Right cardiac atrium (tissue), 5 donors: ENCODE measurements around the gene OR1K1. TPM values are rescaled to one million over a fixed set of nuclear protein-coding genes. Genes with fewer than 3 reads are reported as not detected.
"Not testable (repeated sequence)": the region's sequence is repeated elsewhere in the genome, so short reads cannot be mapped to it uniquely, and the experiment has no call there.

Experiments
- ATAC-seq, 2 donors: fragments of 200-7000 bp; cut with Tn5 transposase; one replicate each; pipeline versions ENCODE4 v1.8.0 to v1.9.1; 2020; ENCODE audit warnings: moderate library complexity in 2 of 2, mild to moderate bottlenecking in 1 of 2
- DNase-seq, 3 donors: peaks; one replicate each; pipeline ENCODE4 v3.0.0-alpha.2; 2020
- H3K27ac ChIP-seq: one replicate; pipeline ENCODE4 v1.5.1; 2013; ENCODE audit warnings: mild to moderate bottlenecking, low read length, control low read depth, moderate library complexity
- H3K27me3 ChIP-seq: one replicate; pipeline ENCODE4 v1.6.1; 2013; ENCODE audit not compliant: control insufficient read depth, insufficient read depth
- H3K4me1 ChIP-seq: one replicate; pipeline ENCODE4 v1.6.1; 2013; ENCODE audit warnings: low read length; ENCODE audit not compliant: control insufficient read depth, insufficient read depth
- H3K4me3 ChIP-seq: one replicate; pipeline ENCODE4 v1.5.1; 2013; ENCODE audit warnings: low read length, control low read depth
- H3K9me3 ChIP-seq: one replicate; pipeline ENCODE4 v1.6.1; 2013; ENCODE audit warnings: low read length; ENCODE audit not compliant: control insufficient read depth
- WGBS: extraction: QIAGEN DNeasy Blood & Tissue Kit; methylation state at CpG from one replicate; pipeline ENCODE4 v1.1.7; 2013; 5-methylcytosine and 5-hydroxymethylcytosine counted together
- intact Hi-C, 4 donors: fragments of 100-400 bp; cut with DNase I; formaldehyde crosslinking; loops; one replicate each; pipeline versions ENCODE4 v1.11.0 to v1.14.0; 2022 to 2023
- polyA plus RNA-seq: library from polyadenylated mRNA; stranded (reverse); fragments of 200-250 nt; gene quantifications from one replicate; pipeline ENCODE4 v1.2.3, GENCODE V29; 2013
- total RNA-seq, 4 donors: library from RNA; stranded (reverse); fragmentation: NEBNext Ultra II Directional; extraction: Animal tissue kit (Norgen Biotek cat#: 25700); gene quantifications; one replicate each; pipeline ENCODE4 v1.2.1, GENCODE V29; 2021
- donor health status: healthy with polysubstance abuse.
- donor health status: DM: no; HTN: yes; CAD: no.
- donor health status: DM: no; HTN: no; CAD: no.
- donor health status: DM: no; HTN: yes; CAD: no; lungs with severe emphysema.
- donor health status: DM: yes; HTN: yes; CAD: no.

OR1K1 gene
- total and polyA plus RNA-seq, 5 donors: not detected

- no peak overlapping the region for H3K27ac ChIP-seq
- no peak for DNase-seq
Observed at GRCh38 chr9:122814545-122814944, 14.6 kb downstream of the OR1K1 start.

DNA sequence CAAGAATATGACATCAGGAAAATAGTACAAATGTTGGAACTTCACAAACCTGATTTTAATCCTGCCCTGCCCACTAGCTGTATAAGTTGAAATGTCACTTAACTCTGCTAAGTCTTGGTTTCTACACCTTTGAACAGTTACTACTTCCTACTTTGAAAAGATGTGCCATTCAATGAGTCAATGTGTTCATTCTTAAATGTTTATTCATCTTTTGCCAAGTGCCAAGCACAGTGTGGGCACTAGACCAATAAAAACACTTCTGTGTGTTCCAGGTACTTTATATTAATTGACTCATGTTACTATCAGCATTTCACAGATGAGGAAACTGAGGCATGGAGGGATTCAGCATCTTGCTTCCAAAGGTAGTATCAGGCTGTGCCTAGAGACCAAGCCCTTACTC, 15.6 kb downstream of the OR1K1 start:
- Histone ChIP-seq H3K4me3 (no peak overlapping the region), H3K9me3 (no peaks in the 10 kb centered on the region), H3K4me1 (peaks cover 4% of the 10 kb centered on the region), H3K27ac (no peak overlapping the region), H3K27me3 (no peaks in the 10 kb centered on the region)
- DNase-seq (no peak), ATAC-seq (no peak)
- intact Hi-C loops: no loop called here

More at GRCh38 chr9:122814545-122814944, 14.6 kb downstream of the OR1K1 start:
- no peak overlapping the region for H3K4me3 ChIP-seq
- no peaks in the 10 kb centered on the region for H3K27me3 ChIP-seq
- no peaks in the 10 kb centered on the region for H3K4me1 ChIP-seq
- ATAC-seq: no peak
- no peaks in the 10 kb centered on the region for H3K9me3 ChIP-seq
- 65% methylated on average over 6 of the region's 6 CpGs for WGBS
- intact Hi-C loops: loop anchor here in 1 of 4 donors (5.0 kb wide), 1 partner anchor 347 kb away; no protein-coding TSS in a partner anchor

DNA sequence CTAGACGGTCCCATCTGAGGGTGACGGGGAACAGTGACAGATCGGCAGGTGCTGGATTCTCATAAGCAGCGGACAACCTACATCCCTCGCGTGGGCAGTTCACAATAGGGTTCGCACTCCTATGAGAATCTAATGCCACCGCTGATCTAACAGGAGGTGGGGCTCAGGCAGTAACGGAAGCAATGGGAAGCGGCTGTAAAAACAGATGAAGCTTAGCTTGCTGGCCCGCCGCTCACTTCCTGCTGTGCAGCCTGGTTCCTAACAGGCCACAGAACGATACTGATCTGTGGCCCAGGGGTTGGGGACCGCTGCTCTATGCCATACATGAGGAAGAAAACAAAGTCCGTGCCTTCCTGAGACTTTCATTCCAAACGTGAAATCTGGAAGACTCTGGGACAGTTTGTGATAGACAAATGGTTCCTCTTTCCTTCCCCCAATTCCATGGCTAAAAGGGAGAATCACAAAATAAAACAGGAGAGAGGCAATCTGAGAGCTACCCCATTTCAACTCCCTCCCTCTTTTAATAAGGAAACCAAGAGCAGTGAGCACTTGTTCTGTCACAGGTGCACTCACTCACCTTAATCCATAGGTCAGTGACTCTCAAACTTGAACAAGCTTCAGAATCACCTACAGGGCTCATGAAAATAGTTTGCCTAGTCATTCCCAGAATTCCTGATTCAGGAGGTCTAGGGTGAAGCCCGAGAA, 16.4 kb downstream of the OR1K1 start:
- intact Hi-C loops: no loop called here
- no peak overlapping the region for H3K27ac ChIP-seq
- no peaks in the 10 kb centered on the region for H3K27me3 ChIP-seq
- peaks cover 4% of the 10 kb centered on the region for H3K4me1 ChIP-seq
- WGBS: 59% methylated on average over 17 of the region's 17 CpGs
- DNase-seq (peak; percentile 58 to 81 (median 79)), ATAC-seq (peak; percentile 77 to 91)
- no peaks in the 10 kb centered on the region for H3K9me3 ChIP-seq
- H3K4me3 ChIP-seq: no peak overlapping the region

DNA sequence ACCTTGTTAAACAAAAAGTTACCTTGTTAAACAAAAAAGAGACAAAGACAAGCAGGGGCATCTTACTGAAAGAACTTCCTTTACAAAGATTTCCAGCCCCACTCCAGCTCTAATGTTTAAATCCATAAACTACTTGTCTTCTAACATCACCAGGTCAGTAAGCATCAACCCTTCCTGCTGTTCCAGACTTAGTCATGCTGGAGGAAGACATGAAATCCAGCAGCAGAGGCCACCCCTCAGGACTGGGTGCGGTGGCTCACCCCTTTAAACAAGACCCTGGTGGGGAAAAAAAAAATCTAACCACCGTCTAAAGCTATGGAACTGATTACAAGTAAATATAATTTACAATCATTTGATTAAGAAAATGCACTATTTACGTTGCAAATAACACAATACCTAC, 19.4 kb downstream of the OR1K1 start:
- H3K9me3 ChIP-seq: no peaks in the 10 kb centered on the region
- H3K4me1 ChIP-seq: peaks cover 7% of the 10 kb centered on the region
- 60% methylated on average over 3 of the region's 3 CpGs for WGBS
- H3K27me3 ChIP-seq: no peaks in the 10 kb centered on the region
- no peak for DNase-seq
- H3K4me3 ChIP-seq: no peak overlapping the region
- H3K27ac ChIP-seq: no peak overlapping the region
- ATAC-seq: peak in 1 of 2 donors; percentile 34
- intact Hi-C loops: no loop called here

GRCh38 chr9:122819791-122820489, 20.0 kb downstream of the OR1K1 start:
- 68% methylated on average over 9 of the region's 9 CpGs for WGBS
- intact Hi-C loops: loop anchor here in 1 of 4 donors (10.0 kb wide), 1 partner anchor 725 kb away; the partner anchor contains the start of gene TTLL11

DNA sequence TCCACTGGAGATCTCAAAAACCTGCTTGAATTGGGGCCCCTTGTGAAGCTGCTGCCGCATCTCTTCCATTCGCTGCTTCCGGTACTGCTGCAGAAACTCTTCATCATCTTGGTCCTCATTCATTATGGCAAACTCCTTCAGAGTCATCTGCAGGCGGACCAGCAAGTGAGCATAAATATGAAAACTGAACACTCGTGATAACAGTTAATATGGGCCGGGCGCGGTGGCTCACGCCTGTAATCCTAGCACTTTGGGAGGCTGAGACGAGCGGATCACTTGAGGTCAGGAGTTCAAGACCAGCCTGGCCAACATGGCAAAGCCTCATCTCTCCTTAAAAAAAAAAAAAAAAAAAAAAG, 20.5 kb downstream of the OR1K1 start:
- peaks cover 7% of the 10 kb centered on the region for H3K4me1 ChIP-seq
- DNase-seq: no peak

More at GRCh38 chr9:122819791-122820489, 20.0 kb downstream of the OR1K1 start:
- DNase-seq: no peak
- Histone ChIP-seq H3K9me3 (no peaks in the 10 kb centered on the region), H3K4me1 (peaks cover 7% of the 10 kb centered on the region), H3K27ac (peak overlapping the region; percentile 9), H3K27me3 (no peaks in the 10 kb centered on the region), H3K4me3 (no peak overlapping the region)
- peak in 1 of 2 donors; percentile 62 for ATAC-seq

DNA sequence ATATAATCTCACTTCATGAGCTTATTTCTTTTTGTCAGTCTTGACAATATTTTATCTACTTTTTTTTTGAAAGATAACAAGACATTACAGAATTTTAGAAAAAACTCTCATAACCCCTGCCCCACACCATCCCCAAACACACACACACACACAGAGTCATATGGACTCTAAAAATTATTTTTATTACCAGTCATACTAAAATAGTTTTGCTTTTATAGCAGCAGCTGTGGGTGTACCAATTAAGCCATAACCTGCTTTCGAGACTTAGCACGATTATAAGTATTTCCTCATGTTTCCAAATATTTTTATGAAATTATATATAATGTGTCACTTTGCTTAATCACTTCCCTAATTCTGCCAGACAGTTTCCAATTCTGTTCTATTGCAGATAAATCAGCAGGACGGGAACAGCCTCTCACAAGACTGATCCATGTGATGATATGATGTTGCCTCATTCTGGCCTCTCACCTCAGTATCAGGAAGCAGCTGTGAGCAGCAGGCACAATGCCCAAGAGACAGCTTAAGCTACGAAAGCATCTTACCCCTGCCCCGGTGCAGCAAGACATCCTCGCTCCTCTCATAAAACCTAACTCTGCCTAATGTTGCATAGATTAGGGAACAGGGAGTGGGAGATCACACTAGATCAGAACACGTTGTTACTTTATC, 21.5 kb downstream of the OR1K1 start:
- Histone ChIP-seq H3K4me1 (peaks cover 7% of the 10 kb centered on the region), H3K4me3 (no peak overlapping the region), H3K27ac (peak overlapping the region; percentile 36), H3K9me3 (no peaks in the 10 kb centered on the region), H3K27me3 (no peaks in the 10 kb centered on the region)
- peak; percentile 46 to 57 for ATAC-seq
- intact Hi-C loops: loop anchor here in 1 of 4 donors (10.0 kb wide), 1 partner anchor 727 kb away; the partner anchor contains the start of gene TTLL11
- WGBS: 27% methylated on average over 7 of the region's 7 CpGs
- peak in 1 of 3 donors; percentile 65 for DNase-seq

More for the DNA sequence above, 20.5 kb downstream of the OR1K1 start:
- H3K4me3 ChIP-seq: no peak overlapping the region
- no peak for ATAC-seq
- 95% methylated on average over 11 of the region's 11 CpGs for WGBS
- no peaks in the 10 kb centered on the region for H3K27me3 ChIP-seq
- peak overlapping the region; percentile 9 for H3K27ac ChIP-seq
- no peaks in the 10 kb centered on the region for H3K9me3 ChIP-seq
- intact Hi-C loops: loop anchor here in 1 of 4 donors (10.0 kb wide), 1 partner anchor 726 kb away; the partner anchor contains the start of gene TTLL11

DNA sequence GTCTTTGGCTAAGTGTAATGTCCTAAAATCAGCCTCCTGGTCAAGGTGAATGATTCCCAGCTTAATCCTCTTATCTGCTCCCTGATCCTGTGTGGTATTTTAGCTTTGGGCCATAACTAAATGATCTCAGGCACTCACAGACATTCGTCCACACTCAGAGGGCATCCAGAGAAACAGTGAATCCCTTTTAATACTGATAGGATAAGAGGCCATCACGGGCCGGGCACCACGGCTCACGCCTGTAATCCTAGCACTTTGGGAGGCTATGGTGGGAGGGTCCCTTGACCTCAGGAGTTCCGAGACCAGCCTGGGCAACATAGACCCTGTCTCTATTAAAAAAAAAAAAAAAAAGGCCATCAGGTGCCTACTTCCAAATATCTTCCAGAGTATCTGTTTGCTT, 22.1 kb downstream of the OR1K1 start:
- 76% methylated on average over 6 of the region's 6 CpGs for WGBS
- H3K27me3 ChIP-seq: no peaks in the 10 kb centered on the region
- no peak overlapping the region for H3K4me3 ChIP-seq
- no peak overlapping the region for H3K27ac ChIP-seq
- H3K4me1 ChIP-seq: peaks cover 9% of the 10 kb centered on the region
- no peak for DNase-seq
- no peak for ATAC-seq
- H3K9me3 ChIP-seq: no peaks in the 10 kb centered on the region
- intact Hi-C loops: loop anchor here in 1 of 4 donors (10.0 kb wide), 1 partner anchor 727 kb away; the partner anchor contains the start of gene TTLL11

DNA sequence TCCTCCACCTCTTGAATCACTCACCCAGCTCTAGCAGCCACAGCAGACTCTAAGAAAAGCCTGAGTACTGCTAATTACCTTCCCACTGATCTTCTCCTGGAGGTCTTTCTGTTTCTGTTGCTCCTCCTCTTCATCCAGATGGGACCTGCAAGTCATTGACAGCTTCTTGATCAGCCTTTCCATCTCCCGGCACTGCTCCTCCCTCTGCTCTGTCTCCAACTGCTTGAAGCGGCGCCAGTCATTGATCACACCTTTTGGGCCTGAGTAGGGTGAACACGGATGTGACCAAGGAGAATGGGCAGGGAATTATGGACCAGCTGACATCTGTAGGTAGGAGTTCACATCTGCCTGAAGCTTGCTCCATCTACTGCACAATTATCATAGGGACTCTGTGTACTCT, 23.0 kb downstream of the OR1K1 start:
- Histone ChIP-seq H3K4me1 (peaks cover 9% of the 10 kb centered on the region), H3K4me3 (no peak overlapping the region), H3K27ac (no peak overlapping the region), H3K9me3 (no peaks in the 10 kb centered on the region), H3K27me3 (no peaks in the 10 kb centered on the region)
- DNase-seq: no peak
- intact Hi-C loops: loop anchor here in 1 of 4 donors (10.0 kb wide), 1 partner anchor 728 kb away; the partner anchor contains the start of gene TTLL11
- ATAC-seq: no peak
- WGBS: 89% methylated on average over 4 of the region's 4 CpGs

DNA sequence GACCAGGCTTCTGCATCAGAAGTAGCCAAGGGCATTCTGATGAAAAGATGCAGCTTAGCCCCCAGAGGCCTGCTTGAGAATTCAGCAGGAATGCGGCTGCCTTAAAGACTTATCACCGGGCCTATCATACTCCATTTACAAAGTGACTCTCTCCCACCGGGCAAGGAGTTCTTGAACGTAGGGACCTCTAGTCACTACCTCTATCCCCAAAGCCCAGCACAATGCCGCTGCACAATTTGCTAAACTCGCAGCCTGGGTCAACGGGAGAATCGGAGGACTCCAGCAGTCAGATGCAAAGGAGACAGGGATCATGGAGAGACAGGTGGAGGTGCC, 27.8 kb downstream of the OR1K1 start:
- Histone ChIP-seq H3K9me3 (no peaks in the 10 kb centered on the region), H3K4me3 (peak overlapping the region; percentile 97), H3K27me3 (no peaks in the 10 kb centered on the region), H3K27ac (peak overlapping the region; percentile 99), H3K4me1 (peaks cover 2% of the 10 kb centered on the region)
- under 1% methylated on average over 8 of the region's 8 CpGs for WGBS
- intact Hi-C loops: loop anchor here in 1 of 4 donors (10.0 kb wide), 1 partner anchor 733 kb away; the partner anchor contains the start of gene TTLL11
- ATAC-seq: peak; percentile 27 to 33
- no peak for DNase-seq

- 72% methylated on average over 18 of the region's 18 CpGs for WGBS
- H3K27me3 ChIP-seq, H3K4me1 ChIP-seq, DNase-seq, ATAC-seq, H3K9me3 ChIP-seq: not testable (repeated sequence)
- peak overlapping the region; percentile 28 for H3K27ac ChIP-seq
- intact Hi-C loops: loop anchor here in 1 of 4 donors (10.0 kb wide), 1 partner anchor 734 kb away; the partner anchor contains the start of gene TTLL11
- H3K4me3 ChIP-seq: peak overlapping the region; percentile 97
Observed at GRCh38 chr9:122828965-122829284, 29.0 kb downstream of the OR1K1 start.
